A549 (cell line): Measurements from ENCODE around the gene TMEM135. TPM values are rescaled to one million over a fixed set of nuclear protein-coding genes. Genes with fewer than 3 reads are reported as not detected.

ENCODE experiments used
- ATAC-seq, 2 experiments: fragments of 200-7000 bp in 1 of 2; fragments of >200 bp in 1 of 2; cut with Nextera tagmentation in 1 of 2; cut with Tn5 transposase in 1 of 2; 3 replicates each; pipeline versions ENCODE4 v1.8.0 to v1.9.1; 2018 to 2020; ENCODE audit warnings: mild to moderate bottlenecking in 1 of 2, moderate library complexity in 1 of 2
- CTCF ChIA-PET: fragments of 300-600 bp; sonication (Branson Sonifier 250); formaldehyde crosslinking; extraction: SDS; loops from one replicate; lab custom pipeline; 2021; ENCODE audit warnings: antibody characterized with exemption, inconsistent platforms; lab: Yijun Ruan, JAX
- POLR2A ChIA-PET: fragments of 350-600 bp; formaldehyde crosslinking; extraction: SDS; loops from one replicate; lab custom pipeline; 2021; ENCODE audit warnings: antibody characterized with exemption, inconsistent platforms; lab: Yijun Ruan, JAX
- DNase-seq, 2 experiments: peaks; one replicate each; pipeline versions ENCODE4 v3.0.0 to v3.0.0-alpha.2; 2011 to 2016; ENCODE audit warnings: low read depth in 1 of 2, low spot score in 1 of 2
- FAIRE-seq: peaks from 2 replicates; lab custom pipeline; 2011; peaks lifted over from hg19 to GRCh38; lab: Jason Lieb, UNC
- H3K27ac ChIP-seq, 2 experiments: fragments of >200 bp; sonication (Bioruptor Twin); formaldehyde crosslinking; 3 replicates each; pipeline ENCODE4 v1.5.1; 2016 to 2017
- H3K4me1 ChIP-seq: fragments of >200 bp; sonication (Bioruptor Twin); formaldehyde crosslinking; 3 replicates; pipeline ENCODE4 v1.6.1; 2016
- H3K4me2 ChIP-seq: fragments of >200 bp; sonication (Bioruptor Twin); formaldehyde crosslinking; 3 replicates; pipeline ENCODE4 v1.6.1; 2016
- H3K4me3 ChIP-seq: fragments of >200 bp; sonication (Bioruptor Twin); formaldehyde crosslinking; 3 replicates; pipeline ENCODE4 v1.5.1; 2016
- H3K9me3 ChIP-seq: fragments of >200 bp; sonication (Bioruptor Twin); formaldehyde crosslinking; 3 replicates; pipeline ENCODE4 v1.6.1; 2016
- ATOH8 ChIP-seq: fragments of 250-450 bp; sonication (Bioruptor Pico); IDR thresholded peaks from 2 replicates; pipeline ENCODE4 v1.5.0; 2020; ENCODE audit warnings: low read depth, mild to moderate bottlenecking, moderate library complexity
- BCL3 ChIP-seq: fragments of >200 bp; sonication (Bioruptor Twin); formaldehyde crosslinking; IDR thresholded peaks from 3 replicates; pipeline ENCODE4 v1.6.1; 2016
- BHLHE40 ChIP-seq: IDR thresholded peaks from 2 replicates; pipeline ENCODE4 v1.6.1; 2012; ENCODE audit warnings: low read depth, low read length, inconsistent platforms
- CBX8 ChIP-seq: fragments of 200-600 bp; sonication (generic); IDR thresholded peaks from 2 replicates; pipeline ENCODE4 v1.6.1; 2016
- ELK1 ChIP-seq: fragments of 150-350 bp; IDR thresholded peaks from 2 replicates; pipeline ENCODE4 v1.6.1; 2014; ENCODE audit warnings: low read depth, mild to moderate bottlenecking, low read length
- HDAC2 ChIP-seq: fragments of 200-600 bp; sonication (generic); IDR thresholded peaks from 2 replicates; pipeline ENCODE4 v1.6.1; 2016
- HMGXB4 ChIP-seq: fragments of 250-450 bp; sonication (Bioruptor Pico); IDR thresholded peaks from 2 replicates; pipeline ENCODE4 v1.5.0; 2021; ENCODE audit warnings: mild to moderate bottlenecking, moderate library complexity, borderline replicate concordance
- HOXB13 ChIP-seq: fragments of 250-450 bp; sonication (Bioruptor Pico); IDR thresholded peaks from 2 replicates; pipeline ENCODE4 v1.5.0; 2020; ENCODE audit warnings: low read depth, mild to moderate bottlenecking, moderate library complexity
- JUNB ChIP-seq: fragments of >200 bp; sonication (Bioruptor Twin); formaldehyde crosslinking; IDR thresholded peaks from 2 replicates; pipeline ENCODE4 v1.6.1; 2016
- MAFK ChIP-seq: fragments of 450-650 bp; IDR thresholded peaks from 2 replicates; pipeline ENCODE4 v1.6.1; 2014; ENCODE audit not compliant: partially characterized antibody
- NPAS2 ChIP-seq: fragments of 250-450 bp; sonication (Bioruptor Pico); IDR thresholded peaks from 2 replicates; pipeline ENCODE4 v1.8.0; 2022; ENCODE audit warnings: mild to moderate bottlenecking, moderate library complexity, borderline replicate concordance
- PBX3 ChIP-seq: IDR thresholded peaks from 2 replicates; pipeline ENCODE4 v1.6.1; 2012
- POLR2AphosphoS2 ChIP-seq: conservative IDR thresholded peaks from 2 replicates; pipeline ENCODE4 v1.6.1; 2012; ENCODE audit warnings: low read length, improper control_type of control experiment, inconsistent platforms
- RFX5 ChIP-seq: fragments of 450-650 bp; IDR thresholded peaks from 2 replicates; pipeline ENCODE4 v1.7.1; 2014; ENCODE audit warnings: antibody characterized with exemption, mild to moderate bottlenecking, moderate library complexity
- RNF2 ChIP-seq: fragments of 200-600 bp; sonication (generic); IDR thresholded peaks from 2 replicates; pipeline ENCODE4 v1.6.1; 2016; ENCODE audit warnings: low read depth, mild to moderate bottlenecking, antibody characterized with exemption, moderate library complexity, borderline replicate concordance
- TFCP2L1 ChIP-seq: fragments of 250-450 bp; sonication (Bioruptor Pico); IDR thresholded peaks from 2 replicates; pipeline ENCODE4 v1.5.0; 2021; ENCODE audit warnings: mild to moderate bottlenecking
- ZC3H11A ChIP-seq: fragments of 450-650 bp; IDR thresholded peaks from 2 replicates; pipeline ENCODE4 v1.6.1; 2014; ENCODE audit warnings: antibody characterized with exemption, mild to moderate bottlenecking
- WGBS: methylation state at CpG from one replicate; pipeline ENCODE4 v1.1.6; 2017; ENCODE audit errors: missing lambda C conversion rate; 5-methylcytosine and 5-hydroxymethylcytosine counted together
- polyA plus RNA-seq, 4 experiments: library from polyadenylated mRNA; depleted of rRNA in 3 of 4; stranded (reverse); fragments of >200 nt; fragmentation: RNase III in 1 of 4; extraction: RNeasy Plus Mini Kit Qiagen cat#74134 plus additional on column Dnase treatment in 1 of 4; gene quantifications; 2 replicates in 3 of 4; 3 replicates in 1 of 4; pipeline ENCODE4 v1.2.3, GENCODE V29; 2011 to 2017
- TF ChIP-seq, protein P1 (sequence below): fragments of 200-600 bp; sonication (generic); IDR thresholded peaks from 2 replicates; pipeline ENCODE4 v1.6.1; 2016; ENCODE audit warnings: antibody characterized with exemption, mild to moderate bottlenecking, moderate library complexity
- TF ChIP-seq, protein P2 (sequence below): fragments of 450-650 bp; IDR thresholded peaks from 2 replicates; pipeline ENCODE4 v1.6.1; 2014; ENCODE audit warnings: antibody characterized with exemption

TMEM135 gene
- polyA plus RNA-seq, 2 of the 4 experiments (the other 2 are of a cell fraction) = 18.4 to 18.5 TPM

DNA sequence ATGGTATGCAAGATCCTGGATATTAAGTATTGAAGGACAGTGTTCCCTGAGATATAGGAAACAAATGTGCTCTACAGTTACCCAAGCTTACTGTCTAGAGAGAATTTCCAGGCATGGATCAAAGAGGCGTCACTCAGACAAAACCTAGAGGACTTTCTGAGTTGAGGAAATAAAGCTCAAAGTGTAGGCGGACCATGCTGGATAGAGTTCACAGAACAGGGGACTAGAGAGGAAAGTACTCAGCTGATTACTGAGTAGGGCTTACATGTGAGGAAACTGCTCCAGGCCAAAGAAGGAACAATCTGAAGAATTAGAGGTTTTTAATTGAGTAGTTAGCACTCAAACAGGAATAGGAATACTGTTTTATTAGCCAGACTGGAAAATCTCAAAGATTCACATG is 193.3 kb downstream of the TMEM135 start (continued):
- TF ChIP-seq, protein P1, sequence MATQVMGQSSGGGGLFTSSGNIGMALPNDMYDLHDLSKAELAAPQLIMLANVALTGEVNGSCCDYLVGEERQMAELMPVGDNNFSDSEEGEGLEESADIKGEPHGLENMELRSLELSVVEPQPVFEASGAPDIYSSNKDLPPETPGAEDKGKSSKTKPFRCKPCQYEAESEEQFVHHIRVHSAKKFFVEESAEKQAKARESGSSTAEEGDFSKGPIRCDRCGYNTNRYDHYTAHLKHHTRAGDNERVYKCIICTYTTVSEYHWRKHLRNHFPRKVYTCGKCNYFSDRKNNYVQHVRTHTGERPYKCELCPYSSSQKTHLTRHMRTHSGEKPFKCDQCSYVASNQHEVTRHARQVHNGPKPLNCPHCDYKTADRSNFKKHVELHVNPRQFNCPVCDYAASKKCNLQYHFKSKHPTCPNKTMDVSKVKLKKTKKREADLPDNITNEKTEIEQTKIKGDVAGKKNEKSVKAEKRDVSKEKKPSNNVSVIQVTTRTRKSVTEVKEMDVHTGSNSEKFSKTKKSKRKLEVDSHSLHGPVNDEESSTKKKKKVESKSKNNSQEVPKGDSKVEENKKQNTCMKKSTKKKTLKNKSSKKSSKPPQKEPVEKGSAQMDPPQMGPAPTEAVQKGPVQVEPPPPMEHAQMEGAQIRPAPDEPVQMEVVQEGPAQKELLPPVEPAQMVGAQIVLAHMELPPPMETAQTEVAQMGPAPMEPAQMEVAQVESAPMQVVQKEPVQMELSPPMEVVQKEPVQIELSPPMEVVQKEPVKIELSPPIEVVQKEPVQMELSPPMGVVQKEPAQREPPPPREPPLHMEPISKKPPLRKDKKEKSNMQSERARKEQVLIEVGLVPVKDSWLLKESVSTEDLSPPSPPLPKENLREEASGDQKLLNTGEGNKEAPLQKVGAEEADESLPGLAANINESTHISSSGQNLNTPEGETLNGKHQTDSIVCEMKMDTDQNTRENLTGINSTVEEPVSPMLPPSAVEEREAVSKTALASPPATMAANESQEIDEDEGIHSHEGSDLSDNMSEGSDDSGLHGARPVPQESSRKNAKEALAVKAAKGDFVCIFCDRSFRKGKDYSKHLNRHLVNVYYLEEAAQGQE = no peak
- no peak for TF ChIP-seq CBX8
- no peak for TF ChIP-seq JUNB
- TF ChIP-seq RFX5 = no peak
- no peak for TF ChIP-seq HMGXB4 (CRISPR knock-in tag)
- no peak for TF ChIP-seq POLR2AphosphoS2

GRCh38 chr11:87232320-87232719 is 194.6 kb downstream of the TMEM135 start:
- POLR2A ChIA-PET = no interaction called here
- no peaks in the 10 kb centered on the region for H3K4me1 ChIP-seq
- ATAC-seq (no peak), FAIRE-seq (no peak), DNase-seq (no peak)
- no peak overlapping the region for H3K4me3 ChIP-seq
- no peak overlapping the region for H3K4me2 ChIP-seq
- no peak for TF ChIP-seq MAFK
- no peak for TF ChIP-seq BCL3
- no peak for TF ChIP-seq RNF2
- no peak for TF ChIP-seq ELK1
- no peak for TF ChIP-seq TFCP2L1
- TF ChIP-seq PBX3 = no peak
- TF ChIP-seq, protein P2, sequence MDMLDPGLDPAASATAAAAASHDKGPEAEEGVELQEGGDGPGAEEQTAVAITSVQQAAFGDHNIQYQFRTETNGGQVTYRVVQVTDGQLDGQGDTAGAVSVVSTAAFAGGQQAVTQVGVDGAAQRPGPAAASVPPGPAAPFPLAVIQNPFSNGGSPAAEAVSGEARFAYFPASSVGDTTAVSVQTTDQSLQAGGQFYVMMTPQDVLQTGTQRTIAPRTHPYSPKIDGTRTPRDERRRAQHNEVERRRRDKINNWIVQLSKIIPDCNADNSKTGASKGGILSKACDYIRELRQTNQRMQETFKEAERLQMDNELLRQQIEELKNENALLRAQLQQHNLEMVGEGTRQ = no peak
- no peak for TF ChIP-seq BHLHE40
- TF ChIP-seq, protein P1 = no peak
- no peak for TF ChIP-seq ATOH8
- no peak for TF ChIP-seq HOXB13 (CRISPR knock-in tag)
- no peak for TF ChIP-seq CBX8
- no peak for TF ChIP-seq NPAS2 (CRISPR knock-in tag)
- no peak for TF ChIP-seq HDAC2
- no peak for TF ChIP-seq ZC3H11A
- H3K27ac ChIP-seq = no peak overlapping the region
- 68% methylated on average over 1 of the region's 1 CpG for WGBS
- CTCF ChIA-PET = no interaction called here
- peaks cover 14% of the 10 kb centered on the region; the same call in 2 of the 3 replicates for H3K9me3 ChIP-seq
